MG63 (cell line): ENCODE measurements around the gene SF3B3. TPM values are rescaled to one million over a fixed set of nuclear protein-coding genes. Genes with fewer than 3 reads are reported as not detected.
A peak's percentile ranks its signal among the peaks of the same experiment; 100 is the strongest.
"Not testable (repeated sequence)": the region's sequence is repeated elsewhere in the genome, so short reads cannot be mapped to it uniquely, and the experiment has no call there.

Experiments
- DNase-seq: peaks from one replicate; pipeline ENCODE4 v3.0.0-alpha.2; 2020
- H3K27me3 ChIP-seq: fragments of 250-450 bp; sonication (Bioruptor Pico); 2 replicates; pipeline ENCODE4 v1.5.1; 2020; ENCODE audit warnings: mild to moderate bottlenecking, moderate library complexity
- H3K36me3 ChIP-seq: fragments of 250-450 bp; sonication (Bioruptor Pico); 2 replicates; pipeline ENCODE4 v1.5.1; 2020; ENCODE audit warnings: mild to moderate bottlenecking, moderate library complexity
- H3K4me3 ChIP-seq: fragments of 250-450 bp; sonication (Bioruptor Pico); 2 replicates; pipeline ENCODE4 v1.5.1; 2020; ENCODE audit warnings: mild to moderate bottlenecking, moderate library complexity
- H3K9me3 ChIP-seq: fragments of 250-450 bp; sonication (Bioruptor Pico); 2 replicates; pipeline ENCODE4 v1.5.1; 2020; ENCODE audit warnings: mild to moderate bottlenecking, moderate library complexity
- total RNA-seq: library from RNA; depleted of rRNA; stranded (reverse); fragments of >200 nt; shearing (Covaris generic); gene quantifications from 2 replicates; pipeline ENCODE4 v1.2.3, GENCODE V29; 2014; ENCODE audit warnings: low replicate concordance

The SF3B3 gene
- total RNA-seq, 1 experiment from 2014 or later: 35.7 TPM

DNA sequence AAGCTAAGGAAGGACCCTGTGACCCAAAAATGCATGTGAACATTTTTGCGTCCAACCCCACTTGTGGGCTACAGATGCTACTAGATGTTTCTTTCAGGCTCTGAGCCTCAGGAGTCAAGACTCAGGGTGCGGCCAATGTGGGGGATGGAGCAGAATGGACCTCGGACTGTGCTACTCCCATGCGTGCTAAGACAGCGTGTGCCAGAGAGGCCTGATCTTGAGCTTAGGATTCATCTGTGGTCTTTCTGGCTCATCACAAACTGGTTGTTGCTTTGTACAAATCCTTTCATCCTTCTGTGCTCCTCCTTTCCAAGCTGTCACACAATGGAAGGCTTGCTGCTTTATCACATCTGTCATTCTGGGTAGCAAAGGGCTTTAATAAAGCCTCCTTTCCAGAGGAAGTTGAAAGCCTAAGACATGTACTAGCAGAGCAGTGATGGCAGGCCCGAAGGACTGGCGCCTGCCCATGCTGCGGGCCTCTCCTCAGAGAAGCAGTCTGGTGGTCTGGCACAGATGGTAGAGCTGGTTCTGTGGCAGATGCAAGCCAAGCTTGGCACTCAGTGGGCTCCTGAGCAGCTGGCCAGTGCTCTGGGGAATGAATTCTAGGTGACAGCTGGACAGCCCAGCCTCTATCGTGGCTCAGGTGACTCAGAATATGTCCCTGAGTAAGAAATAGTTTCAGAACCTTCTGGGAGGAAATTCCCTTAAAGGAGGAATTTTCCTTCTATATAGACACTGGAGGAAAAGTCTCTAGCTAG is 28.0 kb upstream of the SF3B3 start:
- no peaks in the 10 kb centered on the region for H3K9me3 ChIP-seq
- DNase-seq: no peak
- no peaks in the 10 kb centered on the region for H3K27me3 ChIP-seq
- peaks cover 13% of the 10 kb centered on the region for H3K36me3 ChIP-seq
- no peak overlapping the region for H3K4me3 ChIP-seq

- H3K4me3 ChIP-seq: no peak overlapping the region
- peaks cover 13% of the 10 kb centered on the region for H3K36me3 ChIP-seq
- H3K9me3 ChIP-seq: no peaks in the 10 kb centered on the region
- DNase-seq: no peak
- no peaks in the 10 kb centered on the region for H3K27me3 ChIP-seq
These were observed 27.1 kb upstream of the SF3B3 start for GRCh38 chr16:70496513-70496912.

- DNase-seq: no peak
- no peaks in the 10 kb centered on the region for H3K9me3 ChIP-seq
- no peaks in the 10 kb centered on the region for H3K27me3 ChIP-seq
- H3K36me3 ChIP-seq: peaks cover 4% of the 10 kb centered on the region
- no peak overlapping the region for H3K4me3 ChIP-seq
These were observed 14.9 kb upstream of the SF3B3 start for GRCh38 chr16:70508752-70509151.

DNA sequence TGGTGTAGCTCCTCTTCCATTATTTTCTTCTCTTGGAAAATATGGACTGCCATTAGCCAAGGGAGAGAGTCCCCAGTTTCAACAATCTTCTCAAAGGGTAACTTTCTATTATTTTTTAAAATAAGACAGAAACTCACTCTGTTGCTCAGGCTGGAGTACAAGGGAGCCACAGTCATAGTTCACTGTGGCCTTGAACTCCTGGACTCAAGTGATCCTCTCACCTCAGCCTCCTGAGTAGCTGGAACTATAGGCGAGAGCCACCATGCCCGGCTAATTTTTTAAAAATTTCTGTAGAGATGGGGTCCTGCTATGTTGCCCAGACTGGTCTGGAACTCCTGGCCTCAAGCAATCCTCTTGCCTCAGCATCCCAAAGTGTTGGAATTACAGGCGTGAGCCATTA is 13.4 kb upstream of the SF3B3 start:
- Histone ChIP-seq H3K4me3 (no peak overlapping the region), H3K9me3 (no peaks in the 10 kb centered on the region), H3K27me3 (no peaks in the 10 kb centered on the region), H3K36me3 (peaks cover 4% of the 10 kb centered on the region)
- no peak for DNase-seq

DNA sequence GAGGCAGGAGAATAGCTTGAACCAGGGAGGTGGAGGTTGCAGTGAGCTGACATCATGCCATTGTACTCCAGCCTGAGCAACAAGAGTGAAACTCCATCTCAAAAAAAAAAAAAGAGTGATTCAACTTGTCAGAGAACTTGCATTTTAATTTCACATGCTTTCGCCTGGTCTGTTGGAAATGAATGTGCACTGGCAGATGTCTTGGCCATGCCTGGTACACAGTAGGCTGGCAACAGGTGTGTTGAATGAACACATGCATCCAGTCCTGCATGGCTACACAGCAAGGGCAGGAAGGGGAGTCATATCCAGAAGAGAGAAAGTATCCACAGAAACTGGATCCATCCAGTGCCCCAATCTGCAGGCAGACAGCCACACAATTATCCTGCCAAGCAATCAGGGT is 11.8 kb upstream of the SF3B3 start:
- DNase-seq: no peak
- H3K27me3 ChIP-seq: no peaks in the 10 kb centered on the region
- H3K9me3 ChIP-seq: no peaks in the 10 kb centered on the region
- no peak overlapping the region for H3K4me3 ChIP-seq
- H3K36me3 ChIP-seq: peaks cover 4% of the 10 kb centered on the region

GRCh38 chr16:70512456-70512855 is 11.2 kb upstream of the SF3B3 start:
- Histone ChIP-seq H3K4me3 (no peak overlapping the region), H3K36me3 (peaks cover 4% of the 10 kb centered on the region)
- peak; percentile 22 for DNase-seq

GRCh38 chr16:70520612-70521297 is 2.9 kb upstream of the SF3B3 start:
- H3K27me3 ChIP-seq: no peaks in the 10 kb centered on the region
- peaks cover 10% of the 10 kb centered on the region for H3K36me3 ChIP-seq
- DNase-seq: no peak
- H3K4me3 ChIP-seq: no peak overlapping the region
- H3K9me3 ChIP-seq: no peaks in the 10 kb centered on the region

More at GRCh38 chr16:70512456-70512855, 11.2 kb upstream of the SF3B3 start:
- no peaks in the 10 kb centered on the region for H3K27me3 ChIP-seq
- H3K9me3 ChIP-seq: no peaks in the 10 kb centered on the region

DNA sequence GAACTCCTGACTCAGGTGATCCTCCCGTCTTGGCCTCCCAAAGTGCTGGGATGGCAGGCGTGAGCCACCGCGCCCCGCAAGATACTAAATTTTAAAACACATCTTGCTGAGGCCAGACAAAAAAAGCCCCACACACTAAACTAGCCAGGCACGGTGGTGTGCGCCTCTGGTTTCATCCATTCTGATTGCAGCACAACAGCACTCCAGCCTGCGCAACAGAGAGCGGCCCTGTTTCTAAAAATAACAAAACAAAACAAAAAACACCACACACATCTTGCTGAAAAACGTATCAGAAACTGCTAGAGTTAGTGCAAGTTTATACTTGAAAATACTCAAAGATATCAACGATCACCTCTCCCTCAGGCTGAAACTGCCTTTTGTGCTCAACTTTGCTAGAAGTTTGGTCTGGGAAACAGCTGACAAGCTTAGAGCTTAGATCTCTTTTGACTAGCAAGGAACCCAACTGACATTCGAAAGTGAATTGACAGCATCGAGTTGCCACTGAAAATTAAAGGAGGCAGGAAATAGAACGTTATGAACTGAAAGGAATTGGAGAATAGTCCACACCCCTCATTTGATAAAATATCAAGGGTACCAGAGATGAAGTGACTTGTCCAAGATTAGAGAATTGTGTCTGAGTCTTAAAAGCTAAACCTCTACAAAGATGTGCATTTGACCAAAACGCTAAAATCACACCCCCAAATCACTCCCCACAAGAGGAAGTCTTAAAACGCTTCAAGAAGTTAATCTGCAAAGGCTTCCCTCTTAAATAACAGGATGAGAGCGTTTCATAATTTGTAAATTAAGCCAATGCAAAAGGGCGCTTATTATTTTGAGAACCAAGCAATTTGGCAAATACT is 1.2 kb upstream of the SF3B3 start:
- H3K27me3 ChIP-seq: no peaks in the 10 kb centered on the region
- H3K9me3 ChIP-seq: no peaks in the 10 kb centered on the region
- no peak for DNase-seq
- H3K36me3 ChIP-seq: peaks cover 22% of the 10 kb centered on the region
- peak overlapping the region; percentile 79 for H3K4me3 ChIP-seq

DNA sequence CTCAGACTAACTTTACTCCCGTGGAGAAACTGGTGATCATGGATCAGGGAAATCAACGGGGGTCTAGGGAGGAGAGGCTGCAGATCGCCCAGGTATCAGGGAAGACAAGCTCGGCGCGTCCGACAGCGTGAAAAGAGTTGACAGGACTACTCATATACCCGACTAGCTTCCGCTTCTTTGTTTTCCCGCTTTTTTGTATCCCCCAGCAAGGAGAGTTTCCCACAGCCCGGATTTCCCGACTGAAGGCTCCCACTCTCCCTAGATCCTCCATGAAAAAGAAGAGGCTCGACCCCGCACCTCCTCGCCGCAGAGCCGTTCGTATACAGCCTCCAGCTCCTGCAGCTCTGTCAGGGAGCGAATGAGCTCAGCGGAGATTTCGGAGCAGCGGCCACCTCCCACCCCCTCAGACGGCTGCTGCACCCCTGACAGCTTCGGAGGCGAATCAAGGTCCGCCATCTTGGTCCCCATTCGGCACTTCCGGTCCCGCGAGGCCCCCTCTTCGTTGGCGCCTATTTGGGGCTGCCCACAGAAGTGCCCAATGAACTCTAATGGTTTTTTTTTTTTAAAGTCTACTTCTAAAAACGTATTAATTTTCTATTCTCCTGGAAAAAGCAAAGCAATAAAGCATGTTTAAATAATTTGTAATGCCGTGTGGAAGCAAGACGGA is 407 bp upstream of the SF3B3 start, which contains the start of gene COG4:
Gene COG4 (minus strand): TSS at position 479 of the 667 bp plus-strand sequence. CDS start 11 bp downstream, at position 468.
- peak within 1 kb of the TSS; percentile 79 for H3K4me3 ChIP-seq
- H3K36me3 ChIP-seq: peaks cover 27% of the 10 kb centered on the region
- peak; percentile 68 for DNase-seq
- H3K27me3 ChIP-seq: no peaks in the 10 kb centered on the region
- no peaks in the 10 kb centered on the region for H3K9me3 ChIP-seq

DNA sequence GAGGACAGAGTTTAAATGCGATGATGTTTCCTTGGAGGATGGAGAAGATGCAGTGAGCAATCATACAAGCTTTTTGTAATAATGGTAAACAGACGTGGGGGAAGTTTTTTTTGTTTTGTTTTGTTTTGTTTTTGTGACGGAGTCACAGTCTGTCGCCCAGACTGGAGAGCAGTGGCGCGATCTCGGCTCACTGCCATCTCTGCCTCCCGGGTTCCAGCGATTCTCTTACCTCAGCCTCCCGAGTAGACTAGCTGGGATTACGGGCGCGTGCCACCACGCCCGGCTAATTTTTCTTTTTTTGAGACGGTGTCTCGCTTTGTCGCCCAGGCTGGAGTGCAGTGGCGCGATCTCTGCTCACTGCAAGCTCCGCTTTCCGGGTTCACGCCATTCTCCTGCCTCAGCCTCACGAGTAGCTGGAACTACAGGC is 796 bp downstream of the SF3B3 start:
- H3K36me3 ChIP-seq: peaks cover 37% of the 10 kb centered on the region
- not testable (repeated sequence) for H3K27me3 ChIP-seq, DNase-seq, H3K9me3 ChIP-seq
- peak overlapping the region; percentile 79 for H3K4me3 ChIP-seq

DNA sequence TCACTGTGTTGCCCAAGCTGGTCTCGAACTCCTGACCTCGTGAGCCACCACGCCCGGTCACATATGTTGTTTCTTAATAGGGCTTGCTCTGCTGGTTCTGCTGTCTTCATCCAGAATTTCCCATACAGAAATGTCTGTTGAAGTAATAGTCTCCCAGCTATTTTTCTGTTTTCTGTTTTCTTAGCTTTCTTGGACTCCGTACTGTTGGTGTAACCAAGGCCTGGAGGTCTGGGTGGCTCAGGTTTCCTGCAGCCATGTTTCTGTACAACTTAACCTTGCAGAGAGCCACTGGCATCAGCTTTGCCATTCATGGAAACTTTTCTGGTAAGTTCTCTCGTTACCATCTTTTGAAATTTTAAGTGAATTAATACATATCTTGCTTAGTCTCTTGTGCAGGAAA is 2.8 kb downstream of the SF3B3 start:
- peaks cover 51% of the 10 kb centered on the region for H3K36me3 ChIP-seq
- peak overlapping the region; percentile 79 for H3K4me3 ChIP-seq
- H3K27me3 ChIP-seq: no peaks in the 10 kb centered on the region
- no peak for DNase-seq
- no peaks in the 10 kb centered on the region for H3K9me3 ChIP-seq

GRCh38 chr16:70527315-70527996 is 3.8 kb downstream of the SF3B3 start:
- Histone ChIP-seq H3K36me3 (peaks cover 59% of the 10 kb centered on the region), H3K4me3 (peak overlapping the region; percentile 79)

DNA sequence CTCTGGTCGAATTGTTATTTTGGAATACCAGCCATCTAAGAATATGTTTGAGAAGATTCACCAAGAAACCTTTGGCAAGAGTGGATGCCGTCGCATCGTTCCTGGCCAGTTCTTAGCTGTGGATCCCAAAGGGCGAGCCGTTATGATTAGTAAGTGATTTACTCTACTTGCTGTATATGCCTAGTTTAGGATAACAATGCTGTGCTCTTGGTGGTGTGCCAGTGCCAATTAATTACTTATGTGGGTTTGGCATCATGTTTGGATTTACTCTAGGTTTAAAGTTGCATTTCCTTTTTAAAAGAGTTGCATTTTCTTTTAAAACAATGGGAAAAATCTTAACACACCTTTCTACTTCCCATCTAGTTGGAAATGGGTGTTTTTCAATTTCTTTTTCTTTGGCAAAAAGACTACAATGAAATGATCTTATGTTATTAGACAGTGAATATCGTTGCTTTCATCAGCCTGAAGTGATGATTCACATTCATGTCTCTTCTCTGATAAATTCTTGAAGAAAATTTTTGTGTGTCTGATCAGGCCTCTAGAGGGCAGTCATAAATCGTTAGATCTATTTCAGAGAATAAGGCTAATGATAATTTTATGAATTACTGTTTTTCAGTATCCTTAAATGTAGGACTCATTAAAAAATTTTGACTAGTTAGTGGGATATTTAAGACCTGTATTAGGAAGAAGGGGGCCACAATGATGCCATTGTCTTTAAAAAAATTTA is 5.6 kb downstream of the SF3B3 start:
- Histone ChIP-seq H3K4me3 (no peak overlapping the region), H3K9me3 (no peaks in the 10 kb centered on the region), H3K36me3 (peaks cover 76% of the 10 kb centered on the region), H3K27me3 (no peaks in the 10 kb centered on the region)
- no peak for DNase-seq

More at GRCh38 chr16:70527315-70527996, 3.8 kb downstream of the SF3B3 start:
- no peak for DNase-seq
- no peaks in the 10 kb centered on the region for H3K27me3 ChIP-seq
- no peaks in the 10 kb centered on the region for H3K9me3 ChIP-seq

- not testable (repeated sequence) for H3K27me3 ChIP-seq, DNase-seq, H3K9me3 ChIP-seq, H3K4me3 ChIP-seq
- peaks cover 79% of the 10 kb centered on the region for H3K36me3 ChIP-seq
These were observed 6.3 kb downstream of the SF3B3 start for GRCh38 chr16:70529954-70530353.

GRCh38 chr16:70534971-70535370 is 11.4 kb downstream of the SF3B3 start:
- no peaks in the 10 kb centered on the region for H3K27me3 ChIP-seq
- peaks cover 69% of the 10 kb centered on the region for H3K36me3 ChIP-seq
- H3K4me3 ChIP-seq: no peak overlapping the region
- DNase-seq: no peak
- no peaks in the 10 kb centered on the region for H3K9me3 ChIP-seq
